ENCODE measurements around the gene CCR5. TPM values are rescaled to one million over a fixed set of nuclear protein-coding genes. Genes with fewer than 3 reads are reported as not detected.
"Not testable (repeated sequence)": the region's sequence is repeated elsewhere in the genome, so short reads cannot be mapped to it uniquely, and the experiment has no call there.

CCR5 gene
- total RNA-seq, 2 experiments from 2014 or later = 21.6 to 25.2 TPM

DNA sequence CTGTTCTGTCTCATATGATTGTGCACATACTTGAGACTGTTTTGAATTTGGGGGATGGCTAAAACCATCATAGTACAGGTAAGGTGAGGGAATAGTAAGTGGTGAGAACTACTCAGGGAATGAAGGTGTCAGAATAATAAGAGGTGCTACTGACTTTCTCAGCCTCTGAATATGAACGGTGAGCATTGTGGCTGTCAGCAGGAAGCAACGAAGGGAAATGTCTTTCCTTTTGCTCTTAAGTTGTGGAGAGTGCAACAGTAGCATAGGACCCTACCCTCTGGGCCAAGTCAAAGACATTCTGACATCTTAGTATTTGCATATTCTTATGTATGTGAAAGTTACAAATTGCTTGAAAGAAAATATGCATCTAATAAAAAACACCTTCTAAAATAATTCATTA lies 5.1 kb downstream of the CCR5 start:
- CTCF ChIA-PET = interaction anchor here (1.0 kb wide), 1 partner anchor 161 kb away, joined by 4 read pairs; no protein-coding TSS in a partner anchor
- POLR2A ChIA-PET = no interaction called here
- Mint-ChIP-seq H3K4me1 (peaks cover 57% of the 10 kb centered on the region), H3K36me3 (ENCODE audit: low read depth) (peaks cover 9% of the 10 kb centered on the region), H3K4me3 (no peak overlapping the region), H3K27me3 (peaks cover 29% of the 10 kb centered on the region), H3K27ac (peak overlapping the region; percentile 33), H3K9me3 (no peaks in the 10 kb centered on the region)
- no peak for DNase-seq

DNA sequence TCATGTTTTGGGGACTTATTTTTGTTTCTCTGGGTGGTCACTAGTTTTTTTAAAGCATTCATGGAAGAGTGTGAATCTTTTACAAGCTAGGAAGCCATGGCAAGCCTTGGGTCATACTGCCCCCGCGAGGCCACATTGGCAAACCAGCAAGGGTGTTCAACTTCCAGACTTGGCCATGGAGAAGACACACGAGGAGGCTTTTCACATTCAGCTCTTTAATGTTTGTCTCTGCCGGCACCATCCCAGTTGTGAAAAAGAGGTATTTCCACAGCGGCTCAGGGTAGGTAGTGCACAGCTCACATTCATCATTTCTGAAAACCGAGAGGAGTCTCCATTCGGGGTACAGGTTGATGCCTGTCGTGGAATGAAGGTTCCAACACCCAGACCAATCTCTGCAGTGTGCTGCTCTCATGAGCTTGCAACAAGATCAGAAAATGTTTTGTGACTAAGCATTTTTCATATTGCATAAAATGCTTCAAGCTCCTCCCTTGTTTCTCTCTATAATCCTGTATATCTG lies 7.7 kb downstream of the CCR5 start:
- Mint-ChIP-seq H3K27me3 (peaks cover 18% of the 10 kb centered on the region), H3K4me3 (no peak overlapping the region), H3K27ac (no peak overlapping the region), H3K9me3 (no peaks in the 10 kb centered on the region), H3K36me3 (ENCODE audit: low read depth) (peaks cover 7% of the 10 kb centered on the region), H3K4me1 (peaks cover 49% of the 10 kb centered on the region)
- POLR2A ChIA-PET = no interaction called here
- DNase-seq = peak; percentile 74
- CTCF ChIA-PET = interaction anchor here (0.6 to 2.2 kb wide), 20 partner anchors 8 to 439 kb away, joined by 3 to 16 read pairs (median 4); partner anchors contain the start of genes CCR5AS and CCRL2

DNA sequence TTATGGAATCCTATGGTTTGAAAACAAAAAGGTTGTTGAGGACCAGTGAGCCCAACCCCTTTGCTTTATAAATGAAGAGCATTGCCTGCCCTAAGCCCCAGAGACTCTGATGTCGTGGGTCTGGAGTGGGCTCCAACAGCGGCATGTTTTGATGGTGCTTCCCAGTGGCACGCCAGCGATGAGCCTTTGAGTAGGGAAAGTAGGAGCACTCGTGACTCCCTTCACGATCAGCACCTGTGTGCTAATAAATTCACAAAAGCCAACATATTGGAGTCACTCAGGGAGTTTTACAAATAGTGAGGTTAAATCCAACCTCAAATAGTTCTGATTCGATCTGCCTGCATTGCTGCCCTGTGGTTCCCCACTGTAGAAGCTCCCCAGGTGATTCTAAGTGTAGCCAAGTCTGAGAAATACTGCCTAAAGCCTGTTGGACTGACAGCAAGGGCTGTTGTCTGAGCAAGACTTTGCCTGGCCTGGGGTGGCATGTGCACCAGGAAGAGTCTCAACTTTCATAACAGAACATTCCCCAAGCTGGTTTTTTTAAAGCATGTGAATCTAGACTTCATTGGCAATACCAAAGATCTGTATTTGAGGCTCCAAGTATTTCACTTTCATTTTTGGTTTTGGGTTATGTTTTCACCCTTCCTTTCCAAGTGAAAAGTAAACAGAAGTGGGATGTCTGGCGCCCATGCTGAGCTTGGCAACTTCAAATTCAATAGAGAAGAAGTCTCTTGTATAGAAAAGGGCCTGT lies 9.9 kb downstream of the CCR5 start:
- CTCF ChIA-PET = no interaction called here
- no peak for DNase-seq
- Mint-ChIP-seq H3K27me3 (peaks cover 9% of the 10 kb centered on the region), H3K4me1 (peaks cover 51% of the 10 kb centered on the region), H3K36me3 (ENCODE audit: low read depth) (peaks cover 2% of the 10 kb centered on the region), H3K27ac (peak overlapping the region; percentile 90), H3K4me3 (no peak overlapping the region), H3K9me3 (peaks cover 3% of the 10 kb centered on the region)
- POLR2A ChIA-PET = no interaction called here

DNA sequence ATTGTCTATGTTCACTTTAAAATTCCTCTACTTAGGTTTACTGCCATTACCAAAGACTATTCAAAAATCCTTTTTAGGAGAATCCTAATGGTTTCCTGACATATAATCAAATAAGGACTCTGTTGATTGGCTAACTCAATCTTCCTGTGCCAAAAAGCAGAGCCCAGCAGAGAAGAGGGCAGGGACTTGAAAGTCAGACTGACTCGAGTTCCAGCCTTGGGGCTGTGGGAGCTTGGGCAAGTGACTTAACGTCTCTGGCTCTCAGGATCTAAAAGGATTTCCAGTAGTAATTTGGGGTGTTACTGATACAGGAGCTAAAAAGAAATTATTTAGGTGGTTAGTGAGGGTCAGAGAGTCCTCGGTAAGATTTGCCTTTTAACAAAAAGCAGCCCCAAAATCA lies 10.9 kb downstream of the CCR5 start:
- Mint-ChIP-seq H3K27me3 (peaks cover 6% of the 10 kb centered on the region), H3K36me3 (ENCODE audit: low read depth) (peaks cover 2% of the 10 kb centered on the region), H3K27ac (no peak overlapping the region), H3K9me3 (peaks cover 3% of the 10 kb centered on the region), H3K4me1 (peaks cover 47% of the 10 kb centered on the region), H3K4me3 (no peak overlapping the region)
- DNase-seq = no peak
- ChIA-PET POLR2A (no interaction called here), CTCF (interaction anchor here (2.2 kb wide), 1 partner anchor 10 kb away, joined by 5 read pairs; no protein-coding TSS in a partner anchor)

DNA sequence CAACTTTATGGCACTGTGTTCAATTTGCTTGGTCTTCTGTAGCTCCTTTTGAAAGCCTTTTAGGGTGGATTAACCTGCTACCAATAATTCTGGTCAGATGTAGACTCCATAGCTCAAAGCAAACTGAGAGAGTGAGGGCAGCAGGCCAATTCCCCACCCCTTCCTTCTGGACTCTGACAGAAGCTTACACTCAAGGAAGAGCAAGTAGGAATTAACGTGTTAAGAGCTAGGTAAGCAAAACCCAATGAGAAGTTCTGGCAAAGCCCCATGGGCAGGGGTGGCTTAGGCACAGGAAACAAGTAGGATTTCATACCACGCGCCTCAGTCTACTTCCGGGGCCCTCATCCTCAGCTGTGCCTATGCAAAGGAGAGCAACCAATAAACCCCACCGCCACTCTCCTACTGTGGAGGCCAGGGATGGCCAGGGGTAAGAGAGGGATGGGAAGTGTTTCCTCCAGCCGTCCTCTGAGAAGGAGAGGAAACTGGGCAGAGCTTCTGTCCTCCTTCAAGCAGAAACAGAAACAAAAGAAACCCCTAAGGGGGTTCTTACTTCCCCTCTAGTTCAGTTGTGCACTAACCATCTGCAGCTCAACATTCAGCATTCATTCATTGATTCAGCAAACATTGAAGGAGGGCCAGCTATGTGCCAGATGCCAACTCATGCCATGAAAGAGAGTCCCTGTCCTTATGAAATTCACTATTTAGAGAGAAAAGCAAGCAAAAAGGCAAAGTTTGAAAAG lies 12.6 kb downstream of the CCR5 start:
- Mint-ChIP-seq H3K36me3 (ENCODE audit: low read depth) (peaks cover 2% of the 10 kb centered on the region), H3K9me3 (peaks cover 3% of the 10 kb centered on the region), H3K4me3 (no peak overlapping the region), H3K27ac (peak overlapping the region; percentile 54), H3K27me3 (no peaks in the 10 kb centered on the region), H3K4me1 (peaks cover 42% of the 10 kb centered on the region)
- POLR2A ChIA-PET = no interaction called here
- CTCF ChIA-PET = interaction anchor here (0.9 to 2.2 kb wide), 5 partner anchors 9 to 304 kb away, joined by 3 to 5 read pairs (median 4); partner anchors contain the start of gene CCRL2
- no peak for DNase-seq

DNA sequence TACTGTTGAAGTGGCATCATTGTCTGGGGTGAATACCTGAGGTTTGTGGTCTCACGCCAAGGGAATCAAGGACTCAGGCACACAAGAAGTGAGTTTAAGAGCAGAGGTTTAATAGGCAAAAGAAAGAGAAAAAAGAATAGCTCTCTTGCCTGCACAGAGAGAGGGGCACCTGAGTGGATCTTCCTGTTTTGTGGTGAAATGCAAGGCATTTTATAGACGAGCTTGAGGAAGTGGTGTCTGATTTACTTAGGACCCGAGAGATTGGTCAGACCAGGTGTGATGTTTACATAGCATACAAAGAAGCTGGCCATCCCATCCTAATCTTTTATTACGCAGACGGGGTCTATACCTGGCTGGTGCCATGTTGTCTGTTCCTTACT lies 13.2 kb downstream of the CCR5 start:
- H3K4me1 Mint-ChIP-seq = peaks cover 40% of the 10 kb centered on the region
- H3K9me3 Mint-ChIP-seq = peaks cover 3% of the 10 kb centered on the region
- H3K27ac Mint-ChIP-seq = peak overlapping the region; percentile 0
- CTCF ChIA-PET = interaction anchor here (0.9 to 1.5 kb wide), 4 partner anchors 9 to 305 kb away, joined by 3 to 4 read pairs (median 4); partner anchors contain the start of gene CCRL2
- no peaks in the 10 kb centered on the region for H3K27me3 Mint-ChIP-seq
- no peak overlapping the region for H3K4me3 Mint-ChIP-seq
- H3K36me3 Mint-ChIP-seq (ENCODE audit: low read depth) = peaks cover 2% of the 10 kb centered on the region
- POLR2A ChIA-PET = interaction anchor here (0.7 kb wide), 1 partner anchor 303 kb away, joined by 3 read pairs; no protein-coding TSS in a partner anchor
- DNase-seq = no peak

DNA sequence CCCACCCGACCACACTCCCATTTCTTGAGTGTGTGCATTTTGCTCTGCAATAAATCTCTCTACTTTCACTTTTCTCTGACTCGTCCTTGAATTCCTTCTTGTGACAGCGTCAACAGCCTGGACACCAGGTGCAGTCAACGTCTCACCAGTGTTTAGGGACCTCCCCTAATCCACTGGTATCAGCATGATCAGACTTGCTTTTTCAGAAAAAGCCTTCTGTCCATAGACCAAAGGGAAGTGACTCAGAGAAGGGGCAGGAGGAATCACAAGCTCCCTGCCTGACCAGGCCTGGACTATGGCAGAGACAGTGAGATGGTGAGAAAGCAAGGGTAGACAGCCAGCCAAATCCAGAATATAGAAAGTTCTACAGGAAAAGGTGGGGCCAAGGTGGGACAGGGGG lies 15.5 kb downstream of the CCR5 start:
- ChIA-PET POLR2A (interaction anchor here (0.7 kb wide), 1 partner anchor 68 kb away, joined by 8 read pairs; no protein-coding TSS in a partner anchor), CTCF (interaction anchor here (0.9 to 1.4 kb wide), 5 partner anchors 8 to 61 kb away, joined by 3 read pairs; no protein-coding TSS in a partner anchor)
- peaks cover 27% of the 10 kb centered on the region for H3K4me1 Mint-ChIP-seq
- peaks cover 3% of the 10 kb centered on the region for H3K9me3 Mint-ChIP-seq
- no peak overlapping the region for H3K4me3 Mint-ChIP-seq
- no peak overlapping the region for H3K27ac Mint-ChIP-seq
- DNase-seq = no peak
- H3K36me3 Mint-ChIP-seq (ENCODE audit: low read depth) = no peaks in the 10 kb centered on the region
- no peaks in the 10 kb centered on the region for H3K27me3 Mint-ChIP-seq

DNA sequence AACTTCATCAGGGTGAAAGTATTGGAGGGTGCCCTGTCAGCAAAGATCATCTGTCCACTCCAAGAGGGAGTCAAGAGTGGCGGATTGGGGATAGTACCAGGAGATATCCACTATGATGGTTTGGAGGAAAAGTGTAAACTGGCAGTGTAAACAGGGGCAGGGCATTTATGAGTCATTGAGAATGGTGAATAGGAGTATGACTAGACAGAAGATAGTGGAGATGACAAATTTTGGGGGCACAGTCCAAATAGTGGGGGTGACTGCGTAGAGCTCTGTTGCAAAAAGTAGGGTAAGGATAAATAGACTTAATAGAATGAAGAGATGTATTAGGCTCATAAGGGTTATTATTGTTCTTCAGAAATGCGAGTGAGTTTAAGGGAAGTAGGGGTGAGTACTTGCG lies 18.1 kb downstream of the CCR5 start:
- H3K36me3 Mint-ChIP-seq (ENCODE audit: low read depth); POLR2A ChIA-PET; H3K4me3 Mint-ChIP-seq; DNase-seq; H3K27me3 Mint-ChIP-seq; H3K9me3 Mint-ChIP-seq; H3K27ac Mint-ChIP-seq: not testable (repeated sequence)
- CTCF ChIA-PET = interaction anchor here (0.8 kb wide), 1 partner anchor 9 kb away, joined by 4 read pairs; no protein-coding TSS in a partner anchor
- peaks cover 15% of the 10 kb centered on the region for H3K4me1 Mint-ChIP-seq

DNA sequence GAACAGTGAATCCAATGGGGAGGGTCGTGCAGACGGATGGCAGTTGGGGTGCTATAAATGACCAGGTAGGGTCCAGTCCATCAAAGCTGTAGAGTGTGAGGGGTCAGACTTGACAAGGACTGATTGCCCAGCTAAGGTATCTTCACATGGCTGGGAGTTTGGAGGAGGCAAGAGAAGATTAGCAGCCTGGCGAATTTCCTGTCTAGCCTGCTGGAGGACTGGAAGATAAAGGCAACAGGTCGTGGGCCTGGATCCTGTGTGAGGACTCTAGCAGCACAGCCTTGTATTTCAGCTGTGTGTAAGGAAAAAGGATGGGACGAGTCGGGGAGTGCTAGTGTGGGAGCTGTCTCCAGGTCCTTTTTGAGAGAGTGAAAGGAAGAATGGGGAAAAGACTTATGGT lies 18.6 kb downstream of the CCR5 start:
- Mint-ChIP-seq H3K27me3 (no peaks in the 10 kb centered on the region), H3K36me3 (ENCODE audit: low read depth) (no peaks in the 10 kb centered on the region), H3K4me1 (peaks cover 11% of the 10 kb centered on the region), H3K27ac (no peak overlapping the region), H3K4me3 (no peak overlapping the region), H3K9me3 (peaks cover 3% of the 10 kb centered on the region)
- CTCF ChIA-PET = interaction anchor here (0.8 kb wide), 1 partner anchor 9 kb away, joined by 4 read pairs; no protein-coding TSS in a partner anchor
- no peak for DNase-seq
- POLR2A ChIA-PET = no interaction called here

DNA sequence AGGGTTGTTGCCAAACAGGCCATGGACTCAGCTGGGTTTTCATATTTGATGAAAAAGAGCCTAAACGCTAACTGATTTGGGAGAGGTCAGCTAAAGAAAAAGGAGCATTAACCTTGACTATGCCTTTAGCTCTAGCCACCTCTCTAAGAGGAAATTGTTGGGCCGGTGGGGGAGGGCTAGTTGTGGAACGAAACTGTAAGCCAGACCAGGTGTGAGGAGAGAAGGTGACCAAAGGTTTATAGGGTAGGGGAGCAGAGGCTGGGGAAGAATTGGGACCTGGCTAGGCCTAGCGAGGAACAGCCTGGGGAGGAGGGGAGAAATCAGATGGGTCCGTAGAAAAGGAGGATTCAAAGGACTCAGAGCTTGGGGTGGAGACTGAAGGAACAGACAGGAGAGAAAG lies 20.8 kb downstream of the CCR5 start:
- H3K27me3 Mint-ChIP-seq; H3K9me3 Mint-ChIP-seq; POLR2A ChIA-PET; CTCF ChIA-PET; DNase-seq; H3K4me3 Mint-ChIP-seq; H3K36me3 Mint-ChIP-seq (ENCODE audit: low read depth); H3K4me1 Mint-ChIP-seq; H3K27ac Mint-ChIP-seq: not testable (repeated sequence)

DNA sequence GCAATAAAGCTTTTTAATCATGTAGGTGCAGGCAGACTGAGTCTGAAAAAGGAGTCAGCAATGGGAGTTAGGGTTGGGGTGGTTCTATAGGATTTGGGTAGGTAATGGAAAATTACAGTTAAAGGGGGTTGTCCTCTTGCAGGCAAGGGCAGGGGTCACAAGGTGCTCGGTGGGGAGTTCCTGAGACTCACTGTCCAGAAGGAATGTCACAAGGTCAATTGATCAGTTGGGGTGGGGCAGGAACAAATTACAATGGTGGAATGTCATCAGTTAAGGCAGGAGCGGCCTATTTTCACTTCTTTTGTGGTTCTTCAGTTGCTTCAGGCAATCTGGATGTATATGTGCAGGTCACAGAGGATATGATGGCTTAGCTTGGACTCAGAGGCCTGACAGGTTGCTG lies 22.3 kb downstream of the CCR5 start:
- peaks cover 4% of the 10 kb centered on the region for H3K27me3 Mint-ChIP-seq
- no peaks in the 10 kb centered on the region for H3K36me3 Mint-ChIP-seq (ENCODE audit: low read depth)
- H3K9me3 Mint-ChIP-seq = peaks cover 2% of the 10 kb centered on the region
- H3K4me3 Mint-ChIP-seq = no peak overlapping the region
- ChIA-PET CTCF (interaction anchor here (0.5 to 0.7 kb wide), 2 partner anchors 16 to 36 kb away, joined by 3 read pairs; no protein-coding TSS in a partner anchor), POLR2A (no interaction called here)
- H3K4me1 Mint-ChIP-seq = peaks cover 18% of the 10 kb centered on the region
- no peak overlapping the region for H3K27ac Mint-ChIP-seq
- DNase-seq = no peak

DNA sequence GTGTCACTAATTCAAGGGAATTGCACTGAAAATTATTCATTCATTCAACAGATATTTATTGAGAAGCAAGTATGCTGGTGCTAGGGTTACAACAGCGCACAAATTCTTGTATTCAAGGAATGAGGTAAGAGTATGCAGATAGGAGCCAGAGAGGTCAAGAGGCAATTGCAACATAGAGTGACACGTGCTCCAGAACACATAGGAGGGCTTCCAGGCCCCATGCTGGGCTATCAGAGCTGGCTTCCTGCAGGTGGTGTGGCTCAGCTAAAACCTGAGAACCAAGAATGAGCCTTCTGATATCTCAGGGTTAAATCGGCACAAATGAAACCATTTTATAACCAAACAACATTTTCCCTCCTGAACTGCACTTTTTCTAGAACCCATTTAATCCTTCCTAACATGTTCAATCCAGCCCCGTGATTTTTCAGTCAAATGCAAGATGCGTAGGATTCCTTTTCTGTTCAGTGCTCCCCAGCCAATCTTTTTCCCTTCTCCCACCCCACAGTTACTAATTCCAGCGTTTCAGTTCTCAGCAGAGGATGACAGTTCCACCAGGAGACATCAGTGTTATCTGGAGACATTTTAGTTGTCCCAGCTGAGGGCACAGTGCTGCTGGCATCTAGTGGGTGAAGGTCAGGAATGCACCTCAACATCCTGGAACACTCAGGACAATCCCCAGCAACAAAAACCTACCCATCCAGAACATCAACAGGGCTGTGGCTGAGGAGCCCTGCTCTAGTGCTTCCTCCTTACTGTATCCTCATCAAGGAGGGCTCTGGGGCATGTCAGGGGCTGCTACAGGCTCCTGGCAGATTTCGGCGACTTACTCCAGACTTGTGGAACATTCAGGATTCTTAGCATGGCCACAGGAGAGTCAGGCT lies 23.0 kb downstream of the CCR5 start:
- peaks cover 18% of the 10 kb centered on the region for H3K4me1 Mint-ChIP-seq
- DNase-seq = no peak
- CTCF ChIA-PET = interaction anchor here (0.7 kb wide), 1 partner anchor 37 kb away, joined by 3 read pairs; no protein-coding TSS in a partner anchor
- H3K4me3 Mint-ChIP-seq = no peak overlapping the region
- H3K36me3 Mint-ChIP-seq (ENCODE audit: low read depth) = no peaks in the 10 kb centered on the region
- peaks cover 2% of the 10 kb centered on the region for H3K9me3 Mint-ChIP-seq
- POLR2A ChIA-PET = no interaction called here
- peaks cover 6% of the 10 kb centered on the region for H3K27me3 Mint-ChIP-seq
- no peak overlapping the region for H3K27ac Mint-ChIP-seq

Data from activated CD4-positive, alpha-beta T cell treated with anti-CD3 and anti-CD28 coated beads, Interleukin-2, amount 10 ng/mL, durations not matched to agents 7 days and 5 days (primary cell).